LNCaP clone FGC (cell line): ENCODE data around the gene UBE2Z.

ENCODE experiments used
- DNase-seq: peaks from one replicate; pipeline ENCODE4 v3.0.0-alpha.2; 2011; ENCODE audit warnings: low read depth
- H3K4me3 ChIP-seq: 2 replicates; pipeline ENCODE4 v1.5.1; 2011; ENCODE audit warnings: mild to moderate bottlenecking, low read depth, low read length, control low read depth
- CTCF ChIP-seq: IDR thresholded peaks from 2 replicates; pipeline ENCODE4 v1.5.1; 2012; ENCODE audit warnings: mild to moderate bottlenecking; ENCODE audit not compliant: control insufficient read depth, insufficient read depth; ENCODE audit errors: extremely low read depth

The UBE2Z gene

DNA sequence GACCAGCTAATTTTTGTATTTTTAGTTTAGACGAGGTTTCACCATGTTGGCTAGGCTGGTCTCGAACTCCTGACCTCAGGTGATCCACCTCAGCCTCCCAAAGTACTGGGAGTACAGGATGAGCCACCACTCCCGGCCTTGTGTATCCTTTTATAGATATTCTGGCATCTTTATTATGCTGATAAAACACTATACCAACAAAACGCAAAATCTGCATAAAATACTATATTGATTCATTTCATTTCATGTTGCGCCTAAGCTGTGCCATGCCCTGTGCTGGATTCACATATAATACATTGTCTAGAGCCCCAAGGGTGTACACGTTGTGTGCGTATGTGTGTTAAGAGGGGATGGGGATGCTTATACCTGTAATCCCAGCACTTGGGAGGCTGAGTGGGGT is 3.8 kb upstream of the UBE2Z start:
- TF ChIP-seq CTCF: no peak
- H3K4me3 ChIP-seq: no peak overlapping the region
- DNase-seq: no peak

DNA sequence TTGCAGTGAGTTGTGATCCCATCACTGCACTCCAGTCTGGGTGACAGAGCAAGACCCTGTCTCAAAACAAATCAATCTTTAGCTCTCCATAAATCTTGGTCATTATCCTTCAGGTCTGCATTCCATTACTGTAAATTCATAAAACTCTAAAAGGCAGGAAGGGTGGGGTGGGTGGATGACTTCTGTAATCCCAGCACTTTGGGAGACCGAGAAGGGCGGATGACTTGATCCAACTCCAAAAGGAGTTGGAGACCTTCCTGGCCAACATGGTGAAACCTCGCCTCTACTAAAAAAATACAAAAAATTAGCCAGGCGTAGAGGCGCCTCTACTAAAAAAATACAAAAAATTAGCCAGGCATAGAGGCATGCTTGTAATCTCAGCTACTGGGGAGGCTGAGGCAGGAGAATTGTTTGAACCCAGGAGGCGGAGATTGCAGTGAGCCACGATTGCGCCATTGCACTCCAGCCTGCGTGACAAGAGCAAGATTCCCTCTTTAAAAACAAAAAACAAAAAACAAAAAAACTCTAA is 2.2 kb upstream of the UBE2Z start:
- no peak for DNase-seq
- no peak overlapping the region for H3K4me3 ChIP-seq
- no peak for TF ChIP-seq CTCF

DNA sequence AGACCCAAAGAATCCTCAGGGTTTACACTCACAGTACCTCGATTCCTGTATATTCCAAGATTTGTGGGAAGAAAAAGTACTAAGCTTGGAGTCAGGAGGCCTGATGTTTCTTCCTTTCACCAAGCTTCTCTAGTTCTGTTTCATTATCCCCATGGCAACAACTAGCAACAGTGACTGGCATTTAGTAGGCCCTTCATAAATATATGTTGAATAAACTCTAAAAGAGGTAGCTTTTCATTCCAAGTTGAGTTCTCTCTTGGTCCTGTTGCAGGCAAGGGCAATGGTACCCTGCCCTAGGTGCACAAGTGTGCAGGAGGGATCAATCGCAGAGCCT is 527 bp upstream of the UBE2Z start:
- peak overlapping the region; percentile 68 for H3K4me3 ChIP-seq
- no peak for DNase-seq
- TF ChIP-seq CTCF: no peak

- DNase-seq: no peak
- H3K4me3 ChIP-seq: peak overlapping the region; percentile 68
- TF ChIP-seq CTCF: no peak
These were observed 717 bp downstream of the UBE2Z start for GRCh38 chr17:48908853-48909394.

GRCh38 chr17:48909783-48910182 is 1.6 kb downstream of the UBE2Z start:
- DNase-seq: no peak
- H3K4me3 ChIP-seq: peak overlapping the region; percentile 68
- no peak for TF ChIP-seq CTCF

- TF ChIP-seq CTCF: no peak
- H3K4me3 ChIP-seq: no peak overlapping the region
- no peak for DNase-seq
These were observed 2.2 kb downstream of the UBE2Z start for GRCh38 chr17:48910370-48910769.

- no peak overlapping the region for H3K4me3 ChIP-seq
- DNase-seq: no peak
- TF ChIP-seq CTCF: no peak
These were observed 4.3 kb downstream of the UBE2Z start for GRCh38 chr17:48912476-48912875.
